Neural progenitor cell (in vitro differentiated cells): ENCODE data around the gene GOSR2. TPM values are rescaled to one million over a fixed set of nuclear protein-coding genes. Genes with fewer than 3 reads are reported as not detected.

Experiments
- DNase-seq: peaks from one replicate; pipeline ENCODE4 v3.0.0-alpha.2; 2016; ENCODE audit warnings: low spot score
- H2AFZ ChIP-seq: fragments of 200-600 bp; sonication (generic); replicated peaks from 2 replicates; pipeline ENCODE4 v1.6.1; 2016; ENCODE audit warnings: antibody characterized with exemption
- H3F3A ChIP-seq: fragments of 200-600 bp; sonication (generic); 2 replicates; pipeline ENCODE4 v1.6.1; 2016; ENCODE audit warnings: antibody characterized with exemption, low read depth
- H3K27ac ChIP-seq: fragments of 200-600 bp; sonication (generic); 2 replicates; pipeline ENCODE4 v1.5.1; 2016; ENCODE audit warnings: mild to moderate bottlenecking
- H3K27me3 ChIP-seq: fragments of 200-600 bp; sonication (generic); 2 replicates; pipeline ENCODE4 v1.6.1; 2016; ENCODE audit warnings: mild to moderate bottlenecking, moderate library complexity
- H3K36me3 ChIP-seq: fragments of 200-600 bp; sonication (generic); 2 replicates; pipeline ENCODE4 v1.5.1; 2016
- H3K4me1 ChIP-seq: fragments of 200-600 bp; sonication (generic); 2 replicates; pipeline ENCODE4 v1.6.1; 2016; ENCODE audit warnings: mixed run types
- H3K4me2 ChIP-seq: fragments of 200-600 bp; sonication (generic); 2 replicates; pipeline ENCODE4 v1.6.1; 2016
- H3K4me3 ChIP-seq: fragments of 200-600 bp; sonication (generic); 2 replicates; pipeline ENCODE4 v1.5.1; 2016
- H3K79me2 ChIP-seq: fragments of 200-600 bp; sonication (generic); 2 replicates; pipeline ENCODE4 v1.6.1; 2016; ENCODE audit warnings: low read depth
- H3K9ac ChIP-seq: fragments of 200-600 bp; sonication (generic); 2 replicates; pipeline ENCODE4 v1.6.1; 2016
- H3K9me3 ChIP-seq: fragments of 200-600 bp; sonication (generic); 2 replicates; pipeline ENCODE4 v1.5.1; 2016; ENCODE audit warnings: low read depth
- H4K20me1 ChIP-seq: fragments of 200-600 bp; sonication (generic); 2 replicates; pipeline ENCODE4 v1.6.1; 2016; ENCODE audit warnings: low read depth
- H3K27ac Mint-ChIP-seq: 3 replicates; pipeline ENCODE4 v1.8.0; 2021; ENCODE audit warnings: mixed read lengths
- H3K27me3 Mint-ChIP-seq: 2 replicates; pipeline ENCODE4 v1.8.0; 2022; ENCODE audit warnings: low read depth, mild to moderate bottlenecking, inconsistent platforms, moderate library complexity, mixed read lengths; ENCODE audit not compliant: insufficient read depth
- H3K36me3 Mint-ChIP-seq: 3 replicates; pipeline ENCODE4 v1.8.0; 2021; ENCODE audit warnings: mixed read lengths
- H3K4me1 Mint-ChIP-seq: 3 replicates; pipeline ENCODE4 v1.8.0; 2021; ENCODE audit warnings: mixed read lengths
- H3K4me3 Mint-ChIP-seq: 3 replicates; pipeline ENCODE4 v1.8.0; 2021; ENCODE audit warnings: mild to moderate bottlenecking, moderate library complexity, mixed read lengths
- H3K9me3 Mint-ChIP-seq: 3 replicates; pipeline ENCODE4 v1.8.0; 2020; ENCODE audit warnings: mixed read lengths
- EZH2 ChIP-seq: fragments of 200-600 bp; sonication (generic); IDR thresholded peaks from 2 replicates; pipeline ENCODE4 v1.6.1; 2017; ENCODE audit warnings: antibody characterized with exemption, mild to moderate bottlenecking, moderate library complexity
- EZH2phosphoT487 ChIP-seq: fragments of 200-600 bp; sonication (generic); IDR thresholded peaks from 2 replicates; pipeline ENCODE4 v1.6.1; 2017; ENCODE audit warnings: antibody characterized with exemption
- total RNA-seq: library from RNA; depleted of rRNA; stranded (reverse); fragments of >200 nt; gene quantifications from 2 replicates; pipeline ENCODE4 v1.2.3, GENCODE V29; 2015; ENCODE audit warnings: low replicate concordance
- TF ChIP-seq, protein P1 (sequence below): fragments of 200-600 bp; sonication (generic); IDR thresholded peaks from 2 replicates; pipeline ENCODE4 v1.5.1; 2017; ENCODE audit warnings: antibody characterized with exemption, mild to moderate bottlenecking

GOSR2 gene
- total RNA-seq, 1 donor from 2014 or later: 33.6 TPM

GRCh38 chr17:46881015-46881414, 41.9 kb upstream of the GOSR2 start:
- no peaks in the 10 kb centered on the region for H3K79me2 ChIP-seq
- no peaks in the 10 kb centered on the region for H3K9me3 ChIP-seq
- H3K4me2 ChIP-seq: no peak overlapping the region
- H3K4me3 ChIP-seq: no peak overlapping the region
- H4K20me1 ChIP-seq: no peaks in the 10 kb centered on the region
- H2AFZ ChIP-seq: no peak overlapping the region
- no peak overlapping the region for H3K27ac ChIP-seq
- TF ChIP-seq EZH2phosphoT487: no peak
- no peaks in the 10 kb centered on the region for H3K27me3 ChIP-seq
- no peaks in the 10 kb centered on the region for H3K4me1 ChIP-seq
- Mint-ChIP-seq H3K27ac (no peak overlapping the region), H3K36me3 (no peaks in the 10 kb centered on the region), H3K4me1 (peaks cover 6% of the 10 kb centered on the region), H3K27me3 (peaks cover 10% of the 10 kb centered on the region), H3K9me3 (no peaks in the 10 kb centered on the region), H3K4me3 (no peak overlapping the region)
- H3K9ac ChIP-seq: no peak overlapping the region
- no peaks in the 10 kb centered on the region for H3K36me3 ChIP-seq
- DNase-seq: no peak
- H3F3A ChIP-seq: no peaks in the 10 kb centered on the region

GRCh38 chr17:46882666-46883065, 40.3 kb upstream of the GOSR2 start:
- Histone ChIP-seq H3K79me2 (no peaks in the 10 kb centered on the region), H3K27ac (no peak overlapping the region), H3F3A (no peaks in the 10 kb centered on the region), H3K27me3 (no peaks in the 10 kb centered on the region), H3K4me1 (no peaks in the 10 kb centered on the region), H3K9ac (no peak overlapping the region), H3K36me3 (no peaks in the 10 kb centered on the region), H4K20me1 (no peaks in the 10 kb centered on the region), H3K4me3 (no peak overlapping the region), H3K4me2 (no peak overlapping the region), H2AFZ (no peak overlapping the region), H3K9me3 (no peaks in the 10 kb centered on the region)
- Mint-ChIP-seq H3K9me3 (no peaks in the 10 kb centered on the region), H3K27me3 (peaks cover 7% of the 10 kb centered on the region), H3K4me3 (no peak overlapping the region), H3K36me3 (no peaks in the 10 kb centered on the region), H3K27ac (peak overlapping the region; percentile 90), H3K4me1 (peaks cover 6% of the 10 kb centered on the region)
- no peak for TF ChIP-seq EZH2
- TF ChIP-seq, protein P1, sequence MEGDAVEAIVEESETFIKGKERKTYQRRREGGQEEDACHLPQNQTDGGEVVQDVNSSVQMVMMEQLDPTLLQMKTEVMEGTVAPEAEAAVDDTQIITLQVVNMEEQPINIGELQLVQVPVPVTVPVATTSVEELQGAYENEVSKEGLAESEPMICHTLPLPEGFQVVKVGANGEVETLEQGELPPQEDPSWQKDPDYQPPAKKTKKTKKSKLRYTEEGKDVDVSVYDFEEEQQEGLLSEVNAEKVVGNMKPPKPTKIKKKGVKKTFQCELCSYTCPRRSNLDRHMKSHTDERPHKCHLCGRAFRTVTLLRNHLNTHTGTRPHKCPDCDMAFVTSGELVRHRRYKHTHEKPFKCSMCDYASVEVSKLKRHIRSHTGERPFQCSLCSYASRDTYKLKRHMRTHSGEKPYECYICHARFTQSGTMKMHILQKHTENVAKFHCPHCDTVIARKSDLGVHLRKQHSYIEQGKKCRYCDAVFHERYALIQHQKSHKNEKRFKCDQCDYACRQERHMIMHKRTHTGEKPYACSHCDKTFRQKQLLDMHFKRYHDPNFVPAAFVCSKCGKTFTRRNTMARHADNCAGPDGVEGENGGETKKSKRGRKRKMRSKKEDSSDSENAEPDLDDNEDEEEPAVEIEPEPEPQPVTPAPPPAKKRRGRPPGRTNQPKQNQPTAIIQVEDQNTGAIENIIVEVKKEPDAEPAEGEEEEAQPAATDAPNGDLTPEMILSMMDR: no peak
- TF ChIP-seq EZH2phosphoT487: no peak
- DNase-seq: no peak

GRCh38 chr17:46883871-46884520, 39.0 kb upstream of the GOSR2 start:
- Histone ChIP-seq H3K9me3 (no peaks in the 10 kb centered on the region), H3K4me1 (no peaks in the 10 kb centered on the region), H4K20me1 (no peaks in the 10 kb centered on the region), H3F3A (no peaks in the 10 kb centered on the region), H2AFZ (no peak overlapping the region), H3K4me2 (no peak overlapping the region), H3K27me3 (no peaks in the 10 kb centered on the region), H3K9ac (no peak overlapping the region), H3K4me3 (no peak overlapping the region), H3K27ac (no peak overlapping the region), H3K79me2 (no peaks in the 10 kb centered on the region), H3K36me3 (no peaks in the 10 kb centered on the region)
- no peak for DNase-seq
- H3K36me3 Mint-ChIP-seq: no peaks in the 10 kb centered on the region
- no peaks in the 10 kb centered on the region for H3K9me3 Mint-ChIP-seq
- H3K4me1 Mint-ChIP-seq: peaks cover 6% of the 10 kb centered on the region
- H3K27me3 Mint-ChIP-seq: peaks cover 15% of the 10 kb centered on the region
- no peak for TF ChIP-seq EZH2phosphoT487
- TF ChIP-seq, protein P1: no peak
- TF ChIP-seq EZH2: no peak
- H3K4me3 Mint-ChIP-seq: no peak overlapping the region
- H3K27ac Mint-ChIP-seq: peak overlapping the region; percentile 53

GRCh38 chr17:46884552-46884951, 38.4 kb upstream of the GOSR2 start:
- no peak overlapping the region for H3K4me2 ChIP-seq
- no peak for TF ChIP-seq EZH2phosphoT487
- no peak for TF ChIP-seq EZH2
- TF ChIP-seq, protein P1: no peak
- H4K20me1 ChIP-seq: no peaks in the 10 kb centered on the region
- Mint-ChIP-seq H3K36me3 (no peaks in the 10 kb centered on the region), H3K9me3 (no peaks in the 10 kb centered on the region), H3K4me1 (peaks cover 8% of the 10 kb centered on the region), H3K27me3 (peaks cover 14% of the 10 kb centered on the region), H3K27ac (no peak overlapping the region), H3K4me3 (no peak overlapping the region)
- no peak overlapping the region for H3K4me3 ChIP-seq
- H3K36me3 ChIP-seq: no peaks in the 10 kb centered on the region
- no peaks in the 10 kb centered on the region for H3F3A ChIP-seq
- no peaks in the 10 kb centered on the region for H3K27me3 ChIP-seq
- no peaks in the 10 kb centered on the region for H3K9me3 ChIP-seq
- no peak overlapping the region for H3K9ac ChIP-seq
- H3K4me1 ChIP-seq: peaks cover under 1% of the 10 kb centered on the region
- no peak for DNase-seq
- H3K79me2 ChIP-seq: no peaks in the 10 kb centered on the region
- H3K27ac ChIP-seq: no peak overlapping the region
- H2AFZ ChIP-seq: no peak overlapping the region
